ENCODE measurements around the gene SLC6A9. TPM values are rescaled to one million over a fixed set of nuclear protein-coding genes. Genes with fewer than 3 reads are reported as not detected.
A peak's percentile ranks its signal among the peaks of the same experiment; 100 is the strongest.

SLC6A9 gene
- total and polyA plus RNA-seq, 12 donors, result 11.8 to 198 (median 23.5) TPM

- Histone ChIP-seq H3K27ac (peak overlapping the region in 1 of 5 donors; percentile 6), H3K36me3 (replicated peaks in 1 of 2) (no peaks in the 10 kb centered on the region), H3K9me3 (replicated peaks in 1 of 3) (no peaks in the 10 kb centered on the region), H3K27me3 (no peaks in the 10 kb centered on the region), H3K4me3 (no peak overlapping the region), H3K4me1 (replicated peaks in 1 of 2) (no peaks in the 10 kb centered on the region)
- no peak for DNase-seq
- 76 to 90% (median 85%) methylated on average over 4 to 8 of the region's 8 CpGs for whole genome bisulfite sequencing, 4 donors
- TF ChIP-seq POLR2A (IDR thresholded peaks at IDR 0.05) (no peak), CTCF (IDR thresholded peaks at IDR 0.05) (no peak)
- intact Hi-C loops (cut with DNase I), result loop anchor here in 1 of 2 donors (10.0 kb wide), 1 partner anchor 200 kb away; the partner anchor contains the start of gene DMAP1
Measured at GRCh38 chr1:44014365-44015104, 16.7 kb downstream of the SLC6A9 start.

GRCh38 chr1:44013949-44014348, 17.3 kb downstream of the SLC6A9 start:
- H3K9me3 ChIP-seq (replicated peaks in 1 of 3), result no peaks in the 10 kb centered on the region
- TF ChIP-seq POLR2A (IDR thresholded peaks at IDR 0.05) (no peak), CTCF (IDR thresholded peaks at IDR 0.05) (no peak)
- H3K27ac ChIP-seq, result peak overlapping the region in 1 of 5 donors; percentile 6
- 66 to 80% (median 70%) methylated on average over 5 of the region's 5 CpGs for WGBS, 4 donors
- no peak for DNase-seq
- H3K4me1 ChIP-seq (replicated peaks in 1 of 2), result no peaks in the 10 kb centered on the region
- no peak overlapping the region for H3K4me3 ChIP-seq
- no peaks in the 10 kb centered on the region for H3K36me3 ChIP-seq (replicated peaks in 1 of 2)
- H3K27me3 ChIP-seq, result no peaks in the 10 kb centered on the region
- intact Hi-C loops (cut with DNase I), result loop anchor here in 1 of 2 donors (10.0 kb wide), 1 partner anchor 201 kb away; the partner anchor contains the start of gene DMAP1

- TF ChIP-seq POLR2A (IDR thresholded peaks at IDR 0.05), result no peak
- no peak for TF ChIP-seq CTCF (IDR thresholded peaks at IDR 0.05)
- H3K27ac ChIP-seq, result no peak overlapping the region
- intact Hi-C loops (cut with DNase I), result loop anchor here in 1 of 2 donors (10.0 kb wide), 1 partner anchor 202 kb away; the partner anchor contains the start of gene DMAP1
- WGBS, 4 donors, result 69 to 94% (median 76%) methylated on average over 5 to 13 of the region's 13 CpGs
- no peaks in the 10 kb centered on the region for H3K9me3 ChIP-seq (replicated peaks in 1 of 3)
- no peak overlapping the region for H3K4me3 ChIP-seq
- no peaks in the 10 kb centered on the region for H3K36me3 ChIP-seq (replicated peaks in 1 of 2)
- no peaks in the 10 kb centered on the region for H3K4me1 ChIP-seq (replicated peaks in 1 of 2)
- H3K27me3 ChIP-seq, result no peaks in the 10 kb centered on the region
- DNase-seq, result no peak
Measured at GRCh38 chr1:44012941-44013609, 18.2 kb downstream of the SLC6A9 start.

GRCh38 chr1:44012404-44012803, 18.9 kb downstream of the SLC6A9 start:
- no peaks in the 10 kb centered on the region for H3K4me1 ChIP-seq (replicated peaks in 1 of 2)
- H3K36me3 ChIP-seq (replicated peaks in 1 of 2), result no peaks in the 10 kb centered on the region
- no peak overlapping the region for H3K4me3 ChIP-seq
- TF ChIP-seq POLR2A (IDR thresholded peaks at IDR 0.05) (no peak), CTCF (IDR thresholded peaks at IDR 0.05) (no peak)
- no peaks in the 10 kb centered on the region for H3K9me3 ChIP-seq (replicated peaks in 1 of 3)
- no peak overlapping the region for H3K27ac ChIP-seq
- 44 to 76% (median 70%) methylated on average over 1 to 2 of the region's 2 CpGs for WGBS, 4 donors
- DNase-seq, result peak in 1 of 7 donors; percentile 27
- intact Hi-C loops (cut with DNase I), result loop anchor here in 1 of 2 donors (10.0 kb wide), 1 partner anchor 202 kb away; the partner anchor contains the start of gene DMAP1
- H3K27me3 ChIP-seq, result no peaks in the 10 kb centered on the region

Measured in adrenal gland (tissue), 12 donors.